GM10847 (cell line): ENCODE results near the gene NFASC.

ENCODE experiments used
- POLR2A ChIP-seq: IDR thresholded peaks from 2 replicates; pipeline ENCODE4 v1.6.1; 2011; ENCODE audit not compliant: insufficient read length; ENCODE audit errors: extremely low read depth

NFASC gene

DNA sequence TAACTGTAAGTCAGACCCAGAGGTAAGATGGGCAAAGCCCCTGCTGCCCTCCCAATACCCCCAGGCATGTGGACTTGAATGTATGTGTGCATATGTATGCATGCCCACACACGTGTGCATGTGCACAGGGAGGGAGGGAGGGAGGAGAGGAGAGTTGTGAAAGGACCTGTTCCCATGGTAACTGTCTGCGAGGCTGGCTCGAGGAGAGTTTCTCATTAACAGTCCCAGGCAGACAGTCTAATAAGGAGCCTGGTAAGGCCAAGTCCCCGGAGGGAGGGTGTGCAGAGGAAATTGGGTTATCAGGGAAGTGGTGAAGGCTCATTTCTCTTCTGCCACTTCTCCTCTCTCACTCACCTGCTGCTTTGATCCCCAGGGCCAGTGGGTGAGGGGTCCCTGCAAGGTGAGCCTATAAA is 74.9 kb downstream of the NFASC start:
- TF ChIP-seq POLR2A, result no peak

DNA sequence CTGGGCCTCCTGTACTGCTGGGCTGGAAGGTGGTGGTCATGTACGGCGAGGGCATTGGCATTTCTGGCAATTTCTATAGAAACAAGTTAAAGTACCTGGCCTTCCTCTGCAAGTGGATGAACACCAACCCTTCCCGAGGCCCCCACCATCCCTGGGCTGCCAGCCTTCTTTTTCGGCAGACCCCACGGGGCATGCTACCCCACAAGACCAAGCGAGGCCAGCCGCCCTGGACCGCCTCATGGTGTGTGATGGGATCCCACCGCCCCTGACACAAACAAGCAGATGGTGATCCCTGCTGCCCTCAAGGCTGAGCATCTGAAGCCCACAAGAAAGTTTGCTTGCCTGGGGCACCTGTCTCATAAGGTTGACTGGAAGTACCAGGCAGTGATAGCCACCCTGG is 76.0 kb downstream of the NFASC start:
- TF ChIP-seq POLR2A, result no peak

DNA sequence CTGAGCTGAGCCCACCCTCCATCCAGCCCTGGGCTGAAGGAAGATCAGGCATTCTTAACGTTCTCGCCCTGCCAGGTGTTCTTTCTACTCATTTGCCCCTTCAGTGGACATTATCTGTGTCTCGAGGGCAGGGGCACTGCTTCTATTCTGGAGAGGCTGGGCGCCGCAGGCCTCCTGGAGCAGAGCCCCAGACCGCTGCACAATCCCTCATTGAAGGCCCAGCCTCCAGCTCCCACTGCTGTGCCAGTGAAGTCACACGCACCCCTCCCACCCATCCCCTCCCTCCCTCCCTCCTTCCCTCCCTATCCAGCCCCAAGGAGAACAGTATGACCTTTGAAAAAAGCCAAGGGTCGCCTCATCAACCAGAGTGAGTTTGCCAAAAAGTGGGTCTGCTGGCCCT is 76.7 kb downstream of the NFASC start:
- TF ChIP-seq POLR2A, result no peak

DNA sequence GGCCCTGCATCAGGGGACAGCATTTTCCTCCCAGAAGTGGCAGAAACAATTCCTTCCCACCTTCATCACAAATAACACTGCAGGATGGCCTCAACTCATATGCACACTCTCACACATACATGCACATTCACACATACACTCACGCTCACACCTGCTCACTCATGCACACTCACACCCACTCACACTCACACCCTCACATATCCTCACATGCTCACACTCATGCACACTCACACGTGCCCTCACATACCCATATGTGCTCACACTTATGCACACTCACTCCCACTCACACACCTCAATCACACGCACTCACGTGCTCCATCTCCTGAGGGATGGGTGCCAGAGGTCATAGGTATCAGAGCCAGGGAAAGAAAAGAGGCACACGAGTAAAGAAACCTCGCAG is 77.1 kb downstream of the NFASC start:
- TF ChIP-seq POLR2A, result no peak

DNA sequence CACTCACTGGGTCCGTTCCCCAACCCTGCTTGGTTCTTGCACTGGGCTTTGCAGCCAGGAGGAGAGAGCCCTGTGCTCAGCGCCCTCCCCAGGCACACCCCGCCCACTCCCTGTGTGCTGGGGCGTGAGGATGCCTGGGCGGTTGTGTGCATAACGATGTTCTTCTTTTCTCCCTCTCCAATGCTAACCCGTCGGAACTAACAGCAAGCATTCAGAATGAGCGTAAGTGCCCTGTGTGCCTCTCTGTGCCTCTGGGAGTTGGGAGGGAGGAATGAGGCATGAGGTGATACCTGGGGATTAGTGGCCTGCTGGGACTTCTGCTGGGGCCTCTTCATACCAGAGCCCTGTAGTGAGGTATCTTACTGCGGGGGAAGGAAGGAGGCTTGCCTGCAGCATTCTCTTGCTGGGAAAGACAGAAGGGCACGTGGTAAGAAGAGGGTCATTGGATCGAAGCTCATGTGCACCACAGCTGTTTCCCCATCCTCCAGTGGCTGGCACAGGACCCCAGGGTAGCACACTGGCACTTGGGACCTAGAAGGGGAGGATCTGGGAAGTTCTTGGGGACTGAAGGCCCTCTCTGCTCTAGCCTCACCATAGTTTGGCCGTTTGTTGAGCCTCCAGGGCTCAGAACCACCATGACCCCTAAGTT is 79.8 kb downstream of the NFASC start:
- TF ChIP-seq POLR2A, result no peak

DNA sequence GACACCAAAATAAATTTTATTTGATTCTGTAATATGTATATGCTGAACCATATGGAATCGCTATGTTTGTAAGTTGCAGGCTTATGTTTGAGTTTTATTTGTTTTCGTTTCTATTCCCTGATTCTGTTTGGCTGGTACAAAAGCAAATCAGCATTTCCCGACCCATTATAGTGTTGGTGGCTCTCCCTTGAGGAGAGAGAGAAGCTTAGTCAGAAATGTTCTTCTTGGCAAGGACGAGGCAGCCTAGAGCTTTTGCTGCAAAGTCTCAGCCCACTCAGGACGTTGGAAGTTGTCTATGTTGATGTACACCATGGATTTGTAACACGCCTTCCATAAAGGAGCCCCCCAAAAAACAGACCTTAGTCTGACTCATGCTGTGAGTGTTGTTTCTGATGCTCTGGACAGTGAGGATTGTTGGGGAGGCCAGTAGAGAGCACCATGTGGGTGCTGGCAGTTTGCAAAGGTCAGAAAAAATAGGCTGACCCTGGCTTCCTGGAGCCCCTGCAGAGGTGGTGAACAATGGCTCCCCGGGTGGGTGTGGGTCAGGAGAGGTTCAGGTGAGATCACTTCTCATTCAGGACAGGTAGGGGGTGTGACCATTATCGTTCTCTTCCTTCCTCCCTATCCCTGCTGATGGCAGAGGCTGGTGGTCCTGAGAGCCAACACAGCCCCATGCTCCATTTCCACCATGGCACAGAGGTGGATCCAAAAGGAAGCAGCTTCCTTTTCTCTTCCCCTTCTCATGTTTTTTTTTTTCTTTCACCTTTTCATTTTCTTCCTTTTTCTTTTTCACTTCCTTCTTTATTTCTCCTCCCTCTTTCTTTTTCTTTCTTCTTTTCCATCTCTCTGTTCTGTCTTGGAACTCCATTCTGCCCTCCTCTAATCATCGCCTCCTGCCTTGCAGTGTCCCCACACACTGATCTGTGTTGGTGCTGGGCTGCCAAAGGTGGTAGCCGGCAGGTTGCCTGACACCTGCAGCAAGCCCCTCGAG is 88.0 kb downstream of the NFASC start:
- no peak for TF ChIP-seq POLR2A

DNA sequence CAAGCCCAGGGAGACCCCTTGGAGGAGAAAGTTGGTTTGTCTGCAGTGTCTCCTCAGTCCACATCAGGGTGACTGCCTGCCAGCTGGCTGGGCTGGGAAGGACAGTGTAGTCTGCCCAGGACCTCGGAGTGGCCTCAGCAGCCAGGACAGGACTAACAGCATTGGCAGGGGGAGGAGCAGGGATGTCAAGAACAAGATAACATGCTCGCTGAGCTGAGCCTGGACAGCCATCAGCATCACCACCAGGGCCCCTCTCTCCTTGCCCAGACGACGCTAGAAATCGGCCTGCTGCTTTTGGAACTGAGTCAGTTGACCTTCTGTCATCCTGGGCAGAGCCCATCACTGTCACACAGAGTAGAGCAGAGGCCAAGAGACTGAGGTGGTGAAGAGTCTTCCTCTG is 88.7 kb downstream of the NFASC start:
- no peak for TF ChIP-seq POLR2A

DNA sequence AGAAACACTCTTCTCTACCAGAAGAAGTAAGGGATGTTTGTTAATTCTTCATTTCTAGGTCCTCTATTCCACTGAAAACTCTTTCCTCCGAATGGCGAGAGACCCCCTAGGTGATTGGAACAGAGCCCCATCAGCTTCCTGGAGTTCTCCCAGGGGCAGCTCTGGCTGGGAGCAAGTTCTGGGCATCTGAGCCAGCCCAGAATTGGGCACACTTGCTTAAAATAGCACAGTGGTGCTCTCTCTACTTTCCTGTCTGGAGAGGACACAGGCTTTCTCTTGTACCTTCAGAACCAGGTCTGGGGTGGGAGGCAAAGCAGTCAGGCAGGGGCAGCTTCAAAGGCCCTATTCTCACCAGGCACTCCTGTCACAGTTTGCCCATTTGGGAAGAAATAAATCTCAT is 89.2 kb downstream of the NFASC start:
- no peak for TF ChIP-seq POLR2A

DNA sequence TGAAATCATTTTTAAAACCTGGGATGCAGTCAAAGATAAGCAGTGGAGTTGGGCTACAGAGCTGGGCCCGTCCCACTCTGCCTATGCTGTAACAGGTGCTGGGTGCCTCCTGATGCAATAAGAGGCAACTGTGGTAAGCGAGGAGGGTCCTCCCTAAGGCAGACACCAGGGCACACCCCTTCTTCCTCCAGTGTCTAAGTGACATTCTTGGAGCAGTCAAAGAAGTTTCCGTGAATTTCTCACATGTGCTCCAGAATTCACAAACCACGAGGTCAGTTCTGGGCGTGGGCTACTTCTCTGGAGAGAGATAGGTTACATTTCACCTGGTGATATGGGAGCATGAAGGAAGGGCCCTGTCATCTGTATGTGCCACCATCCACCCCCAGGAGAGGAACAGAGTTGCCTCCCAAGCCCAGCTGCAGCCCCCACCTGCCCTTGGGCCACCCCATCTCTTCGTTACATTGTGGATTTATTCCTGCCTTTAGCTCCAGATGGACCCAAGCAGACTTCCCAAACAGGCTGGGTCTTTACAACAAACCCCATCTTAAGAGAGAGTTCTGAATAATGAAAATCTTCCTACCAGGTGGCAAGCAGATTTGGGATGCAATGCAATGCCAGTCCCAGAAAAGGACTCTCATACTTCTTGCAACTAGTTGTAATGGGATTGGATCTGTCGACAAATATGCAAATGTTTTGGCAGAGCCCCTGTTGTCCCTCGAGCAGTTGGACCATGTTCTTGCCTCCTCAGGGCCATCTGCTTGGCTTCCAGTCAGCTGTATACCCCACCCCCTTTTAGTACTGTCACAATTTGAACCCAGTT is 89.9 kb downstream of the NFASC start:
- TF ChIP-seq POLR2A, result no peak

DNA sequence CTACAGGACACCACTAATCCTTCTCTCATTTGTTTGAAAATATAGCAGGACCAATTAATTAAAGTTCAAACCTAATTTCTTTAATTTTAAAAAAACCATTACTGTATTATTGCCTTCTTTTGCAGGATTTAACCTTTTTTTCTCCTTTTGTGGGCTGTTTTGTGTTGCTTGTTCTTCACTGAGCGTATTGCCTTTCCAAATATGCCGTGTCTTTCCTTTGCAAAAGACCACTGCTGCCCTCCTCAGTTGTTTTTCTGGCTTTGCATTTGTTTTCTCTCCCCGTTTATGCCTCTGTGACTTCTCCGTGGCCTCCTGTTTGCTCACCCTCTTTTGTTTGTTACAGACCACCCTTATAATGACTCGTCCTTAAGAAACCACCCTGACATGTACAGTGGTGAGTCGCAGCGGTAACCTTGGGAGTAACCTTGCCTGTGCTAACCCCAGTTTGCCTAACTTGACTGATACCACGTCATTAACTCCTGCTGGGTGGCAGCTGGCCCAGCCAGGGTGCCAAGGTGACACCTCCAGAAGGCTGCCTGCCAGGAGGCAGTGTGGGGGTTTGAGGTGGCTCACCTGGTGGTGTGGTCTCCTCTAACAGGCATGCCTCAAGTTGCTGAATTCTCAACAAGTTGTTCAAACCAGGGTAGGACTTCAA is 91.2 kb downstream of the NFASC start:
- no peak for TF ChIP-seq POLR2A

DNA sequence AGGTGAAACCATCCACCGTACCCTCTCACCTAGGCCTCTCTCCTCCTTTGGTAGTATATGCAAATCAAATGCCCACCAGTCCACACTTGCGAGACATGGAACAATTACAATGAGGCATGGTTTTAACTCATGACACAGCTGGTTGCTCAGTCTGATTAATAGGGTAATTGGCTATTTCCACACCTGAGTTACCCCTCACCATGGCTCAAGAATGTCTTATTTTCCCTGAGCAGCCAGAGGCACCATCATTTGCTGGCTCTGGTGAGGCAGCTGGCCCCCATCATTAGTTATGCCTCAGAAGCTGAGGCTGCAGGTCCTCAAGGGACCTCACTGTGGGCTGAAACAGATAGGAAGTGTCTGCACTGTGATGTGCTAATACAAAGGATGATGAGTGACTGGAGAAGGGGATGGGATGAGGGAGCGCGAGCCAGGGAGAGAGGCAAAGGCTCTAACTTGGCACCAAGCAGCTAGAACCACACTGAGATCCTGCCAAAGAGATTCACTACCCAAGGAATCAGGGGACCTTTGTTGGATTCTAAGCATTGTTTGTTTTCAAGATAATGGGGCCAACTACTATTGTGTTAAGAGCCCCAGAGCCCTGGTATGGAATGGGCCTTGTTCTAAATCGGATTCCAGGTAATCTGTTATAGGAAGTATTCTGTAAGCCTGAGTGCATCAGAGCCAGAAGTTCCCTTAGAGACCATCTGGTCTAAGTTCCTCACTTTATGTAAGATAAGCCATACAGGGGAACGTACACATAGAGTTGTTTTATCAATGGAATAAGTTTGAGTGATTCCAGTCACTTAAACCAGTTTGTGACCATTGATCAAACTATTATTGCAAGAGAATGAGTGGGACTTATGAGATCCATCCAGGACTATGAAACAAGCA is 92.3 kb downstream of the NFASC start:
- no peak for TF ChIP-seq POLR2A

DNA sequence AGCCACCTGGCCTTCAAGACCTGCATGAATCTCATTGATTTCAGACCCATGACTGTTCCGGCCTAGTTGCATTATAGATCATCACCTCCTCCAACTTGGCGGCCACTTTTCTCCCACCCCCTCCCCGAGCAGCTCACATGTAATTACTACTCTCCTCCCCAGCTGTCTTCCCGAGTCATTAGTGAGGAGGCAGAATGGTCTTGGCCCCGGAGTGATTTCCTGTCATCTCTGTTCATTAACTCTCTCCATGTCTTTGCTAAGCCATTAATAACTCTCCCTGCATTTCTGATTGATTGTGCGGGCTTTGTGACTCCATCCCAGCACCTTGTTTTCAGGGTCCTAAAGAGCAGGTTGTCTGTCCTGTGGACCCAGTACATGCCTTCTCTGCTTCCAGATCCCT is 96.8 kb downstream of the NFASC start:
- TF ChIP-seq POLR2A, result no peak

DNA sequence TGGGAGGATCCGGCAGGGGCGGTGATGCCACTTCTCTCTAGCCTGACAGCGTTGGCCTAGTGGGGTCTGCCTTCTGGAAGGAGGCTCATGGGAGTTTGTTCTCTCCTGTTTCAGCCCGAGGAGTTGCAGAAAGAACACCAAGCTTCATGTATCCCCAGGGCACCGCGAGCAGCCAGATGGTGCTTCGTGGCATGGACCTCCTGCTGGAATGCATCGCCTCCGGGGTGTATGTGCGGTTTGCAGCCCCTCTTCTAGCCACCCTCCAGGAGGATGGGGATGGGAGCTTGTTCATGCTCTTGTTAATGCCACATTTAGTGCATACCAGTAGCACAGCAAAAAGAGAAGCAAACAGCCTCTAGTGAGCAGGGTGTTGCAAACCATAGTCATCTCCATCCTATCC is 97.5 kb downstream of the NFASC start:
- no peak for TF ChIP-seq POLR2A

DNA sequence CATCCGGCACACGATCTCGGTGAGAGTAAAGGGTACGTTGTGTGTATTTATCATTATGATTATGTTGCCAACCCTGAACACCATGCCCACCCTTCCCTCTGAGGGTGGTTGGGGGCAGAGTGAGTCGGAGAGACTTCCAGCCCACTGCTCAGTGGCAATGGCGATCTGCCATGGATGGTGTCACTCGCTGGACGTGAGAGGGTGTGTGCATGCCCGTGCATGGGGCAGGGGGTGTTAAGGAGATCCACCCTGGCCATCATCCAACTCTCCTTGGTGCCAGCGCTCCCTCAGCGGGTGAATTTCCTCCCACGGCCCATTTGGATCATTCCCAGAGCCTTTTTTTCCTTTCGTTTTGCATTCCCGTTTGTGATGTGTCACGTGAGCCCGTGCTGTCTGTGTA is 98.3 kb downstream of the NFASC start:
- TF ChIP-seq POLR2A, result no peak
